Endodermal cell (in vitro differentiated cells): ENCODE results near the gene SSBP1. TPM values are rescaled to one million over a fixed set of nuclear protein-coding genes. Genes with fewer than 3 reads are reported as not detected.
A peak's percentile ranks its signal among the peaks of the same experiment; 100 is the strongest.
"Not testable (repeated sequence)": the region's sequence is repeated elsewhere in the genome, so short reads cannot be mapped to it uniquely, and the experiment has no call there.

Experiments
- DNase-seq: peaks from one replicate; pipeline ENCODE4 v3.0.0-alpha.2; 2017
- H3K27ac ChIP-seq: 2 replicates; pipeline ENCODE4 v1.5.1; 2013; ENCODE audit warnings: mild to moderate bottlenecking, low read depth, low read length, moderate library complexity
- H3K27me3 ChIP-seq: 2 replicates; pipeline ENCODE4 v1.6.1; 2013; ENCODE audit warnings: mild to moderate bottlenecking, low read length, moderate library complexity; ENCODE audit not compliant: insufficient read depth, control insufficient read depth, poor library complexity, severe bottlenecking
- H3K36me3 ChIP-seq: 2 replicates; pipeline ENCODE4 v1.7.0; 2013; ENCODE audit warnings: mild to moderate bottlenecking, low read length, moderate library complexity; ENCODE audit not compliant: control insufficient read depth, insufficient read depth
- H3K4me1 ChIP-seq: one replicate; pipeline ENCODE4 v1.7.0; 2013; ENCODE audit warnings: low read length; ENCODE audit not compliant: control insufficient read depth, insufficient read depth
- H3K4me3 ChIP-seq: 2 replicates; pipeline ENCODE4 v1.5.1; 2013; ENCODE audit warnings: mild to moderate bottlenecking, low read length, moderate library complexity
- H3K9ac ChIP-seq: 2 replicates; pipeline ENCODE4 v1.6.1; 2013; ENCODE audit warnings: mild to moderate bottlenecking, low read length, moderate library complexity; ENCODE audit not compliant: poor library complexity, severe bottlenecking; ENCODE audit errors: extremely low read depth
- H3K9me3 ChIP-seq: 2 replicates; pipeline ENCODE4 v1.6.1; 2013; ENCODE audit warnings: mild to moderate bottlenecking, low read length, moderate library complexity; ENCODE audit not compliant: control insufficient read depth
- H3K27ac Mint-ChIP-seq: 2 replicates; pipeline ENCODE4 v1.8.0; 2020; ENCODE audit warnings: mixed read lengths
- H3K27me3 Mint-ChIP-seq: 2 replicates; pipeline ENCODE4 v1.8.0; 2021; ENCODE audit warnings: mild to moderate bottlenecking, mixed read lengths; ENCODE audit not compliant: insufficient read depth
- H3K36me3 Mint-ChIP-seq: 2 replicates; pipeline ENCODE4 v1.8.0; 2020; ENCODE audit warnings: low read depth, mixed read lengths
- H3K4me1 Mint-ChIP-seq: 2 replicates; pipeline ENCODE4 v1.8.0; 2020; ENCODE audit warnings: mixed read lengths
- H3K4me3 Mint-ChIP-seq: 2 replicates; pipeline ENCODE4 v1.8.0; 2020; ENCODE audit warnings: mild to moderate bottlenecking, moderate library complexity, mixed read lengths
- H3K9me3 Mint-ChIP-seq: 2 replicates; pipeline ENCODE4 v1.8.0; 2020; ENCODE audit warnings: mild to moderate bottlenecking, mixed read lengths
- CTCF ChIP-seq: fragments of 200-600 bp; sonication (generic); conservative IDR thresholded peaks from 2 replicates; pipeline ENCODE4 v1.5.0; 2021; ENCODE audit warnings: antibody characterized with exemption, mild to moderate bottlenecking
- WGBS, 2 experiments: methylation state at CpG; one replicate each; pipeline versions ENCODE4 v1.1.5 to v1.1.7; 2013; ENCODE audit warnings: missing lambda C conversion rate in 2 of 2, mixed read lengths in 1 of 2; ENCODE audit not compliant: insufficient coverage in 1 of 2, insufficient read length in 1 of 2; 5-methylcytosine and 5-hydroxymethylcytosine counted together
- long read RNA-seq, 4 experiments: library from polyadenylated mRNA in 2 of 4; library from RNA in 1 of 4; library from capped mRNA in 1 of 4; stranded (forward) in 3 of 4; unstranded in 1 of 4; transcript quantifications; one replicate each; pipeline ENCODE4 v2.0.0, GENCODE V29; 2020 to 2021; ENCODE audit warnings: inconsistent platforms in 1 of 4
- polyA plus RNA-seq, 2 experiments: library from polyadenylated mRNA; stranded (reverse); fragments of 50-300 nt; gene quantifications; one replicate each; pipeline ENCODE4 v1.2.3, GENCODE V29; 2013
- total RNA-seq, 2 donors: library from RNA; stranded (reverse); fragmentation: NEBNext Ultra II Directional in 1 of 2; extraction: Animal tissue kit (Norgen Biotek cat#: 25700) in 1 of 2; gene quantifications; 2 replicates in 1 of 2; 3 replicates in 1 of 2; pipeline ENCODE4 v1.2.1, GENCODE V29; 2021

Gene SSBP1
- 100 to 1,000 TPM; 179 to 194 TPM for total RNA-seq
- polyA plus RNA-seq (2013, experiment 1 of 2): 166 TPM
- 154 TPM for polyA plus RNA-seq (2013, experiment 2 of 2)
- long read RNA-seq, experiment 1, transcript SSBP1-214 (7 exons, 636 nt): minor isoform, 17 of 117 reads
- long read RNA-seq, experiment 1, transcript SSBP1-201 (7 exons, 687 nt): major isoform, 57 of 117 reads
- long read RNA-seq, experiment 1, partial matches to known transcripts: 23 of 117 reads
- long read RNA-seq, experiment 1, other reads (novel, unspliced or antisense): 13 of 117 reads
- long read RNA-seq, experiment 2, transcript SSBP1-201 (7 exons, 687 nt): major isoform, 73 of 130 reads
- long read RNA-seq, experiment 2, transcript SSBP1-206 (7 exons, 630 nt): minor isoform, 6 of 130 reads
- long read RNA-seq, experiment 2, transcript SSBP1-214 (7 exons, 636 nt): minor isoform, 37 of 130 reads
- long read RNA-seq, experiment 2, partial matches to known transcripts: 7 of 130 reads
- long read RNA-seq, experiment 2, other reads (novel, unspliced or antisense): 4 of 130 reads
- long read RNA-seq, experiment 3, transcript SSBP1-201 (7 exons, 687 nt): major isoform, 46 of 67 reads
- long read RNA-seq, experiment 3, transcript SSBP1-214 (7 exons, 636 nt): minor isoform, 10 of 67 reads
- long read RNA-seq, experiment 3, partial matches to known transcripts: 2 of 67 reads
- long read RNA-seq, experiment 3, other reads (novel, unspliced or antisense): 4 of 67 reads
- long read RNA-seq, experiment 4, transcript SSBP1-215 (7 exons, 884 nt): minor isoform, 10 of 53 reads
- long read RNA-seq, experiment 4, transcript SSBP1-214 (7 exons, 636 nt): minor isoform, 8 of 53 reads
- long read RNA-seq, experiment 4, transcript SSBP1-206 (7 exons, 630 nt): major isoform, 23 of 53 reads
- long read RNA-seq, experiment 4, partial matches to known transcripts: 2 of 53 reads
- long read RNA-seq, experiment 4, other reads (novel, unspliced or antisense): 7 of 53 reads

- H3K27ac Mint-ChIP-seq: peak within 1 kb of the TSS; percentile 100
- Histone ChIP-seq H3K9ac (peak within 1 kb of the TSS; percentile 82), H3K4me3 (peak within 1 kb of the TSS; percentile 95), H3K27me3 (no peaks in the 10 kb centered on the region), H3K9me3 (no peaks in the 10 kb centered on the region), H3K4me1 (peaks cover 19% of the 10 kb centered on the region), H3K36me3 (peaks cover 25% of the 10 kb centered on the region), H3K27ac (peak within 1 kb of the TSS; percentile 69)
- H3K27me3 Mint-ChIP-seq: no peaks in the 10 kb centered on the region
- WGBS, 2 experiments: 13 to 15% methylated on average over 31 to 46 of the region's 46 CpGs
- peak; percentile 86 for TF ChIP-seq CTCF
- peak within 1 kb of the TSS; percentile 98 for H3K4me3 Mint-ChIP-seq
- DNase-seq: peak; percentile 97
- H3K36me3 Mint-ChIP-seq: peaks cover 32% of the 10 kb centered on the region
- H3K9me3 Mint-ChIP-seq: no peaks in the 10 kb centered on the region
- H3K4me1 Mint-ChIP-seq: peaks cover 36% of the 10 kb centered on the region
Observed at GRCh38 chr7:141737836-141738591, at the start of gene SSBP1. SSBP1 (plus strand) TSS chr7:141738358; CDS start chr7:141739167, 809 bp downstream.

GRCh38 chr7:141689072-141689825, 48.9 kb upstream of the SSBP1 start:
- DNase-seq, H3K27me3 ChIP-seq, H3K9ac ChIP-seq, H3K4me3 ChIP-seq, H3K9me3 ChIP-seq, H3K36me3 ChIP-seq, H3K9me3 Mint-ChIP-seq, H3K27me3 Mint-ChIP-seq, H3K4me3 Mint-ChIP-seq, H3K27ac ChIP-seq, H3K27ac Mint-ChIP-seq: not testable (repeated sequence)
- Mint-ChIP-seq H3K36me3 (peaks cover 11% of the 10 kb centered on the region), H3K4me1 (peaks cover 29% of the 10 kb centered on the region)
- 98% methylated on average over 3 of the region's 3 CpGs; no CpG with 5 or more reads in 1 of the 2 experiments for WGBS, 2 experiments
- peaks cover 10% of the 10 kb centered on the region for H3K4me1 ChIP-seq

- H3K27ac Mint-ChIP-seq: no peak overlapping the region
- H3K4me1 Mint-ChIP-seq: peaks cover 19% of the 10 kb centered on the region
- TF ChIP-seq CTCF: no peak
- DNase-seq: no peak
- peaks cover 10% of the 10 kb centered on the region for H3K4me1 ChIP-seq
- peaks cover 1% of the 10 kb centered on the region for H3K9me3 Mint-ChIP-seq
- no peaks in the 10 kb centered on the region for H3K36me3 ChIP-seq
- H3K4me3 Mint-ChIP-seq: no peak overlapping the region
- H3K27me3 ChIP-seq: no peaks in the 10 kb centered on the region
- no peak overlapping the region for H3K4me3 ChIP-seq
- 58% methylated on average over 3 of the region's 3 CpGs; no CpG with 5 or more reads in 1 of the 2 experiments for WGBS, 2 experiments
- no peaks in the 10 kb centered on the region for H3K27me3 Mint-ChIP-seq
- no peaks in the 10 kb centered on the region for H3K36me3 Mint-ChIP-seq
- H3K9ac ChIP-seq: no peak overlapping the region
- H3K27ac ChIP-seq: no peak overlapping the region
- H3K9me3 ChIP-seq: no peaks in the 10 kb centered on the region
Observed at GRCh38 chr7:141691540-141691939, 46.6 kb upstream of the SSBP1 start.
